ENCODE results near the gene XXYLT1. TPM values are rescaled to one million over a fixed set of nuclear protein-coding genes. Genes with fewer than 3 reads are reported as not detected.

XXYLT1 gene
- total and polyA plus RNA-seq, 2 of the 8 experiments (the other 6 are each of a cell fraction or from before 2014, with no cell fraction given) = 18.9 to 23.8 TPM

- 87% methylated on average over 31 of the region's 31 CpGs; no CpG with 5 or more reads in 1 of the 2 experiments for WGBS, 2 experiments (ENCODE audit: extremely low coverage in 1 of 2, insufficient coverage in 1 of 2, insufficient read length in 1 of 2, insufficient replicate concordance in 2 of 2, low coverage in 1 of 2, low lambda C conversion rate in 2 of 2, missing lambda C conversion rate in 1 of 2)
- 0 out of 2 replicates have a peak overlapping the region, but pooled peaks have one; percentile 14 for H2BK5ac ChIP-seq (ENCODE audit: low read depth, low read length)
- no peak overlapping the region; the same call in 1 of the 2 replicates for H3K18ac ChIP-seq (ENCODE audit: extremely low read depth, low read length)
- H2BK20ac ChIP-seq (ENCODE audit: low read length) = no peak overlapping the region
- no peak overlapping the region; the same call in 1 of the 2 replicates for H3K27ac ChIP-seq (ENCODE audit: low read depth, low read length)
- H2BK15ac ChIP-seq (ENCODE audit: low read length) = no peak overlapping the region; the same call in 1 of the 2 replicates
- no peak overlapping the region for H4K91ac ChIP-seq (replicated peaks; ENCODE audit: insufficient read length, low read length)
- H3K4me3 ChIP-seq (ENCODE audit: extremely low read depth in 1 of 4, insufficient read depth in 2 of 4, low read depth in 3 of 4, low read length in 4 of 4) = no peak overlapping the region
- FAIRE-seq (no peak), DNase-seq (ENCODE audit: low read depth in 1 of 2, low spot score in 2 of 2) (no peak)
- POLR2A ChIA-PET (ENCODE audit: partially characterized antibody) = interaction anchor here (0.7 to 1.1 kb wide), 2 partner anchors 28 to 69 kb away, joined by 3 read pairs; no protein-coding TSS in a partner anchor
- no peak overlapping the region for H2BK12ac ChIP-seq (ENCODE audit: low read depth, low read length)
- no peak overlapping the region for H3K14ac ChIP-seq (ENCODE audit: insufficient read length)
- peaks cover 0 to 11% of the 10 kb centered on the region in 2 experiments for H4K20me1 ChIP-seq (replicated peaks in 1 of 2; ENCODE audit: control insufficient read depth in 1 of 2, insufficient read depth in 2 of 2, low read length in 2 of 2)
- peaks cover 0 to 4% of the 10 kb centered on the region in 2 experiments; a peak in 1 of 4 replicates for H3K79me2 ChIP-seq (ENCODE audit: control insufficient read depth in 1 of 2, insufficient read depth in 2 of 2, low read length in 2 of 2)
- H3K56ac ChIP-seq (replicated peaks; ENCODE audit: insufficient read length, low read depth, low read length) = no peak overlapping the region
- no peak overlapping the region for H4K8ac ChIP-seq (ENCODE audit: extremely low read depth, insufficient read depth, low read length)
- TF ChIP-seq, protein P1, sequence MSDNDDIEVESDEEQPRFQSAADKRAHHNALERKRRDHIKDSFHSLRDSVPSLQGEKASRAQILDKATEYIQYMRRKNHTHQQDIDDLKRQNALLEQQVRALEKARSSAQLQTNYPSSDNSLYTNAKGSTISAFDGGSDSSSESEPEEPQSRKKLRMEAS (IDR thresholded peaks at IDR 0.05) = no peak
- TF ChIP-seq TAF7 (optimal IDR thresholded peaks at IDR 0.05; ENCODE audit: borderline replicate concordance, low read depth, low read length) = no peak
- TF ChIP-seq, protein P2, sequence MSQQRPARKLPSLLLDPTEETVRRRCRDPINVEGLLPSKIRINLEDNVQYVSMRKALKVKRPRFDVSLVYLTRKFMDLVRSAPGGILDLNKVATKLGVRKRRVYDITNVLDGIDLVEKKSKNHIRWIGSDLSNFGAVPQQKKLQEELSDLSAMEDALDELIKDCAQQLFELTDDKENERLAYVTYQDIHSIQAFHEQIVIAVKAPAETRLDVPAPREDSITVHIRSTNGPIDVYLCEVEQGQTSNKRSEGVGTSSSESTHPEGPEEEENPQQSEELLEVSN (IDR thresholded peaks at IDR 0.05) = no peak
- no peak for TF ChIP-seq CBX8 (IDR thresholded peaks at IDR 0.05; ENCODE audit: borderline replicate concordance, low read depth, low read length)
- H3K79me1 ChIP-seq (ENCODE audit: low read depth, low read length) = peaks cover 6% of the 10 kb centered on the region
- H3K4me2 ChIP-seq (ENCODE audit: insufficient read depth in 1 of 2, low read depth in 2 of 2, low read length in 2 of 2) = no peak overlapping the region
- no peak overlapping the region for H3K4ac ChIP-seq (replicated peaks; ENCODE audit: insufficient read length, low read depth, low read length)
- H3K36me3 ChIP-seq (ENCODE audit: control insufficient read depth in 2 of 4, insufficient read depth in 4 of 4, low read length in 3 of 4) = peaks cover 0 to 5% (median 0%) of the 10 kb centered on the region in 4 experiments; a peak in 2 of 8 replicates
- H2AK5ac ChIP-seq (ENCODE audit: low read depth, low read length) = no peak overlapping the region
- H2AFZ ChIP-seq (ENCODE audit: low read length) = no peak overlapping the region
- peaks cover 8% of the 10 kb centered on the region; the same call in 1 of the 2 replicates for H3K23me2 ChIP-seq (ENCODE audit: low read depth, low read length)
- no peak overlapping the region for H3K23ac ChIP-seq (ENCODE audit: insufficient read length)
- H3K4me1 ChIP-seq (replicated peaks in 1 of 4; ENCODE audit: control insufficient read depth in 3 of 4, insufficient read depth in 4 of 4, low read length in 3 of 4) = peaks cover 3 to 14% (median 9%) of the 10 kb centered on the region in 4 experiments; a peak in 6 of 7 replicates
- H3K9ac ChIP-seq (replicated peaks in 1 of 4; ENCODE audit: extremely low read depth in 1 of 4, low read depth in 3 of 4, low read length in 3 of 4) = no peak overlapping the region
- no peak overlapping the region for H4K5ac ChIP-seq (ENCODE audit: insufficient read length, low read depth, low read length)
- CTCF ChIA-PET (ENCODE audit: partially characterized antibody) = interaction anchor here (0.7 to 3.2 kb wide), 16 partner anchors 8 to 481 kb away, joined by 3 to 28 read pairs (median 3); no protein-coding TSS in a partner anchor
- no peaks in the 10 kb centered on the region for H3K9me3 ChIP-seq (ENCODE audit: insufficient read depth in 2 of 2, low read depth in 1 of 2, low read length in 1 of 2)
- H2BK120ac ChIP-seq (replicated peaks; ENCODE audit: low read depth, low read length) = no peak overlapping the region
- H3K27me3 ChIP-seq (replicated peaks in 1 of 4; ENCODE audit: control insufficient read depth in 3 of 4, extremely low read depth in 1 of 4, insufficient read depth in 3 of 4, low read length in 3 of 4) = no peaks in the 10 kb centered on the region
Observed at GRCh38 chr3:195114786-195115599, 156.0 kb downstream of the XXYLT1 start.
